ENCODE measurements around the gene CDH4.

DNA sequence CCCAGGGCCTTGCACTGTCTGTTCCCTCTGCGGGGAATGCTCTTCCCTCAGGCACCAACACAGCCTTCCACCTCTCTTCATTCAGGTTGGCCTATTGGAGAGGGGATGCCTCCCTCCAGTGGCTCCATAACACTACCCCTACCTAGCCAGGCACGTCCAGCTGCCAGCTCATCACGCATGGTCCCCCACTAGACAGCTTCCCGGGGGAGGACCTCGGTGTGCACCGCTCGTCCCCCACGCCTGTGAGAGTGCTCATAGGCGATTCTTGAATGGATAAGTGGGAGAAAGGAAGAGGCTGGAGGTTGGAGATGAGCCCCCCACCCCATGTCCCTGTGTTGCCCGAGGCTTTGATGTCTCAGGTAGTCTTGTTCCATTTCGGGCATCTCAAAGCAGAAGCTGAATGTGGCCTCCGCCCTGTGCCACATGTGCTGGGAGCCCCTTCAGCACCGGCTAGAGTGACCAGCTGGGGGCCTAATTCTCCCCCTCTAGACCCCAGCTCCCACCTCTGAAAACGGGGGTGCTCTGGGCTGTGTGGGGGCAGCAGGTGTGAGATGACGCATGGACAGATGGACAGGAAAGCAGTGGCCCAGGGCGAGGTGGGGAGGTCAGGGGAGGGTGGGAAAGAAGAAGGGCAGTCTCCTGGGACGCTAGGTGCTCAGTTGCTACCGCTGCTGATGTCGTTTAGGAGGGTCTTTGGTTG, 480.6 kb downstream of the CDH4 start:
- TF ChIP-seq POLR2A (IDR thresholded peaks at IDR 0.05; ENCODE audit: low read length): no peak
- no peak for TF ChIP-seq GATA1 (IDR thresholded peaks at IDR 0.05; ENCODE audit: low read depth, low read length)
